ENCODE results near the gene CDK16.

CDK16 gene

DNA sequence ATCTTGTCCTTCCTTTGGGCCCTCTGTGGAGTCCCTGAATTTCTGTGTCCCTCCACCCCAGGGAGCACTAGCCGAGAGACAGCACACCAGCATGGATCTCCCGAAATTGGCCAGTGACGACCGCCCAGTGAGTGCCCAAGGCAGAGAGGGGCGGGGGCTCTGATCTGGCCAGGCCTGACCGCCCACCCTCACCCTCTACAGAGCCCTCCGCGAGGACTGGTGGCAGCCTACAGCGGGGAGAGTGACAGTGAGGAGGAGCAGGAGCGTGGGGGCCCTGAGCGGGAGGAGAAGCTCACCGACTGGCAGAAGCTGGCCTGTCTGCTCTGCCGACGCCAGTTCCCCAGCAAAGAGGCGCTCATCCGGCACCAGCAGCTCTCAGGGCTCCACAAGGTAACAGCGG, 33.2 kb upstream of the CDK16 start:
- DNase-seq (ENCODE audit: low read depth in 2 of 2): no peak

DNA sequence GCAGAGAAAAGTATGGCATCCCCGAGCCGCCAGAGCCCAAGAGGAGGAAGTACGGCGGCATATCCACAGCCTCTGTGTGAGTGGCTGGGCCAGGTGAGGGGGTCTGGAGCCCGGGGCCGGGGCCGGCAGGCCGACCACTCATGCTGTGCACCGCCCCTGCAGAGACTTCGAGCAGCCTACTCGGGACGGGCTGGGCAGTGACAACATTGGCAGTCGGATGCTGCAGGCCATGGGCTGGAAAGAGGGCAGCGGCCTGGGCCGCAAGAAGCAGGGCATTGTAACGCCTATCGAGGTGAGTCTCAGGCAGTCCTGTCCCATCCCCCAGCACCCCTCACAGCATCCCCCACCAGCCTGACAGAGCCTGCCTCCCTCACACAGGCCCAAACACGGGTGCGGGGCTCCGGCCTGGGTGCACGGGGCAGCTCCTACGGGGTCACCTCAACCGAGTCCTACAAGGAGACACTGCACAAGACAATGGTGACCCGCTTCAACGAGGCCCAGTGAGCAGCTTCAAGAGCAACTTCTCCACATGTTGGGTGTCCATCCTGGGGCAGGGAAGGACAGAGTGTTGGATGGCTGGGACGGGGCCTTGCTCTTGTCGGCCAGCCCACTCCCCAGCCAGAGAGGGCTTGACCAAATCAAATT, 32.3 kb upstream of the CDK16 start:
- no peak for DNase-seq (ENCODE audit: low read depth in 2 of 2)

DNA sequence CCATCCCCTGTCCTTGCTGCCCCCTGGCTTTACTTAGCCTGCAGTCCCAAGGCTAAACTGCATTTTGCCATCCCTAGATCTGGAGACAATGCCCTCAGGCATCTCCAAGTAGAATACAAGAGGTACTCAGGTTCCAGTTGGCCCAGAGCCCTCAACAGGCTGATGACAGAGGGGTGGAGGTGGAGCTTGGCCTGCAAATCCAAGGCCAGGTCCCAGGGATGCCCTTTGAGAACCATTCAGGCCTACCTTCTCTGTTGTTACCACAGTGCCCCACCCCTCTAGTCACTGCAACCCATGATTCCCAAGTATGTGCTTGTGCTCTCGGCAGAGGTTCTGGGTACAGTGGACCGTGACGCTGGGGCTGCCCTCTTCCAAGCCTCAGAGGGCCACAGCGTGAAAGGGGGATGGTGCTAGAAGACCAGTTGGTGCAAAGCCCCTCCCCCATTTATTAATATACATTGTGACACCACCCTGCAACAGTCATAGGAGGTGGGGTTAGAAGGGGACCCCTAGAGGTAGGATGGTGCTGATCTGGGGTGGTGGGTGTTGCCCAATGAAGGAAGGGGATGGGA, 31.3 kb upstream of the CDK16 start:
- no peak for DNase-seq (ENCODE audit: low read depth in 2 of 2)

DNA sequence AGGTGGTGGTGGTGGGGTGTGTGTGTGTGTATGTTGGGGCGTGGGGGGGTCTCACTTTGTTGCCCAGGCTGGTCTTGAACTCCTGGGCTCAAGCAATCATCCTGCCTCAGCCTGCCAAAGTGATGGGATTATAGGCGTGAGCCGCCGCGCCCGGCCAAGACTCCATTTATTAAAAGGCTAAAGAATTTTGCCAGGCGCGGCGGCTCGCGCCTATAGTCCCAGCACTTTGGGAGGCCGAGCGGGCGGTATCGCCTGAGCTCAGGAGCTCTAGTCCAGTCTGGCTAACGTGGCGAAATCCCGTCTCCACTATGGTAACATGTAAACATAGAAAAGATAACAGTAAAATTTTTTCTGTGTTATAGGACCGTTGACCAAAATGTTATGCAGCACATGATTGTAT, 28.6 kb upstream of the CDK16 start:
- DNase-seq (ENCODE audit: low read depth in 2 of 2): no peak

DNA sequence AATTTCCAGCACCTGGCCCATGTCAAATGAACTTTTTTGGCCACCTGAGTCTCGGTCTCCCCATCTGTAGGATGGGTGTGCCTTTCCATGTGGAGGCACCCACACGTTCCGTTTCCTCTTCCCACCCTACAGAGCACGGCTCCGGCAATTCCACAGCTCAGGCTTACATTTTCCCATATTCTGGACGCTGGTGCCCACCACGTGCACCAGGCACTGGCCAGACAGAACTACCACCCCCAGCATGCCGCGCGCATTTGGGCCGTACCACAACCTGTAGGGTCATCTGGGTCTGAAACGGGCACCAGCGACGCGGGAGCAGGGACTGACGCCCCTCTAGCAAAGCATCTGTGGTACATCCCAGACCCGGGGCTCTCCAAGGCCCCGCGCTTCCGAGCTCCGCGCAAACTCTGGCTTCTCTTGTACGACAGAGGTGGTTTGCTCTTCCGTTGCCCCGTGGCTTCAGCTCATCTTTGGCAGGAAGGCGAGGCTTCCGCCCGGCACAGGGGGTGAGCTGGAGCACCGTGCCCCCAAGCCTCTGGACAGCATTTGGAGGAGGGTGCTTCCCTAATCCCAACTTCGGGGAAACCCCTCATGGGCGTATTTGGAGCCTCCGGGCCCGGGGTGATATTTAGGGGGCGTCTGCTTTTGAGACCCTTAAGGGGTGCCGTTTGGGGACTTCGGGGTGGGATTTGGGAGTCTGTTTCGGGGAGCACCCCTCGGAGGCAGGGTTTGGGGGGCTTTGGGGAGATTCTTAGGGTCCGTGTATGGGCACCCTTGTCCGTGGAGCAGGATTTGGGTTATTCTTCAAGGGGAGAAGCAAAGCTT, 27.8 kb upstream of the CDK16 start:
- DNase-seq (ENCODE audit: low read depth in 2 of 2): peak; percentile 76 to 79

DNA sequence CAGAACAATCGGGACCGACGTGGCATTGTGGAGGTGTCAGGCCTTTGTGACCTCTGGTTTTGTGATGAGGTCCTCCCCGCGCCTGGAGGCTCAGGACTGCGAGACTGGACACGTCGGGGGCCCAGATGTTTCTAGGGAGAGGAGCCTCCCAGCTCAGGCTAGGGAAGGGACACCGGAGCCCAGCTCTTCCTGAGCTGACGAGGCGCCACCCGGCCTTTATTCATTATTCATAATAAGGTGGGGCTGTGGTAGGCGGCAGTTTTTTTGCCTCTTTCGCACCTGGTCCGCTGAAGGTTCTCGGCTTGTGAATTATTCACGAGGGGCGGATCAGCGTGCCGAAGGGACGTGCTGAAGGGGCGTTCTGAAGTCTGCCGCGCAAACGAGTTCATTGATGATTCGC, 27.1 kb upstream of the CDK16 start:
- DNase-seq (ENCODE audit: low read depth in 2 of 2): no peak

DNA sequence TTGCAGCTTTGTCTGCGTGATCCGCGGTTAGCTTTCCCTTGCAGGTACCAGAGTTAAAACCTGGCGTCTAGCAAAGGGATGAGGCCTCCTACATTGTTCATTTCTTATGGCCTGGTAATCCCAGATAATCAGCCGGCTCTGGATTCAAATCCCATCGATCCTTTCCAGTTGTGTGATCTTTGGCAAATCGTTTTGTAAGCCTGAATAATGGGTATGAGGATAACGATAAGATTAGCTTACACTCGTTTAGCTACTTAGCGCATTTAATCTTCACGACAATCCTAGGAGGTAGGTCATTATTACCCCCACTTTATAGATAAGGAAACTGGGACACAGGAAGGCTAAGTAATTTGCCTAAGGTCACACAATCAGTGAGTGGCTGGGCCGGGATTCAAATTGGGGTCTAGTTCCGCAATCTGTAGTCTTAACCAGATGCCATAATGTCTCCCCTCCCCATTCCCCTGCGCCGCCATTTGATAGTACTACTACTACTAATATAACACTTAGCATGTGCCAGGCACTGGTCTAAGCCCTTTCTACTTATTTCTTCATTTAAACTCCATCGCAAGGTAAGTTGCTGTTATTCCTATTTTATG, 26.6 kb upstream of the CDK16 start:
- no peak for DNase-seq (ENCODE audit: low read depth in 2 of 2)

DNA sequence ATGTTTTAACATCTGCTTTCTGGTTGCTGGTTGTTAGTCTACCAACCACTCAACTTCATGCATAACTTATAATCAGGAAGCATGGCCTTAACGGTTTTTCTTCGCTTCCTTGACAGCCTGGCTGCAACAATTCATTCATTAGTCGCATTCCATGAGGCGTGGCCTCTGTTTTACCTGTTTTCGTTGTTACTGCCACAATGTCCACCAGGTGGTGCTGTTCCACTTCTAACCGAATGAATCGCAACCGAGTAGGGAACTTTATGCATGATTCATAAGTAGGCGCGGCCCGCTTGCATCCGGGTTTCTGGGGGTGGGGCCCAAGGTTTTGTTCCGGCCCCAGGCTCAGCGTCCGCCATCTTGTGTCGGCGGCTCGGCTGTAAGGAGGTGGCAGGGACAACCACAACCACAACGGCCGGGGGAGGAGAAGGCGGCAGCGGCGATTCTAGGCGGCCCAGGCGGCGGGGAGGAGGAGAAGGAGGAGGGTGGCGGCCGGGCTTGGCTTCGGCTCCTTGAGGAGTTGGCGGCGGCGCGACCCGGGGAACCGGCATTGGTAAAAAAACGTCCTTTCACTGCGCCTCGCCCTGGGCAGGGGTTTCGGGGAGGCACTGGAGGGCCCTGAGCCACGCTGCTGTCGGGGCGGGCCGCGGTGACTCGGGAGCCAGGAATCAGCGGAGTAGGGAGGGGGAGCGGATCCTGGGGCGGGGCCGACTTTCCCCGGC, 24.8 kb upstream of the CDK16 start, which contains the start of gene UBA1:
Gene UBA1, plus strand, starts transcription at position 355 of the 719 bp plus-strand sequence. CDS start 4,974 bp downstream, outside the sequence.
- DNase-seq (ENCODE audit: low read depth in 2 of 2): peak; percentile 79

DNA sequence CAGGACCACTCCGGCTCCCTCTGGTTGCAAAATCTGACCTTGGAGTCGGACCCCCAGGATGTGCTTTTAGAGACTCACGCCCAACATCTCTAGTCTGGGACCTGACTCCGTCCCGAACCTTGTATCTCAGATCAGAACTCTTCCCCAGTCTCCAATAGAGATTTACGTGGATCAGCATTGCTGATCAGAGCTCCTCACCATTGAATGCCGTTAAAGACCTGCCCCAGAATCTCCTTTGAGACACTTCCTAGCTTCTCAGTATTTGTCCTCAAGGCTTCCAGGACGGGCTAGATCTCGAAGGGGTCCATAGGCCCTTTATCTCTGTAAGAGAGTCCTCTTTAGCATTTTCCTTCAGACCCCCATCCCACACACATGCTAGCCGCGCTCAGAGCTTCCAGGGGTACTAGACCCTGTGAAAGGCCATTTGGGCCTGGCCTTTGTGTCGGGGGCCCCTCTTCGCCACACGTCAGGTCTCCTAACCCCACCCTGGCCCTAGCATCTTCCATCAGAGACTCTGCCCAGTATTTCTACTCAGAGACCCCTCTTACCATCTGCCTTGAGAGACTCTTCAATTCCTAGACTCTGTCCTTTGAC, 24.2 kb upstream of the CDK16 start:
- DNase-seq (ENCODE audit: low read depth in 2 of 2): no peak

DNA sequence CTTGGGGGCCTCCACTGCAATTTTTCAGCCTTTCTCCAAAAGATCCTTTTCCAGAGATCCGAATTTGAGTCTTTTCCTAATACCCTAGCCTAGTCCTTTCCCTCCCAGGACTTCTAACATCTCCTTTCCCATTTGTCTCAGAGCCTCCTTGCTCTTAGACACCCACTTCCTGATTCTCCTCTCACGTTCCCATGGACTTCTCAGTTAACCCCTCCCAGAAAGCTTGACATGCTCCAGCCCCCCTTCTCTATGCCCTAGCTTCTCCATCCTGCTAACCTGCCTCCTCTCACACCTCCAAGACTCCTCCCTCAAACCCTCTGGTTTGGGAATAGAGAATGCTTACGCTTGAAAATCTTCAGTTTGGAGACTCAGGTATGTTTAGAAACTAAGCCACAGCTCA, 22.4 kb upstream of the CDK16 start:
- DNase-seq (ENCODE audit: low read depth in 2 of 2): no peak

DNA sequence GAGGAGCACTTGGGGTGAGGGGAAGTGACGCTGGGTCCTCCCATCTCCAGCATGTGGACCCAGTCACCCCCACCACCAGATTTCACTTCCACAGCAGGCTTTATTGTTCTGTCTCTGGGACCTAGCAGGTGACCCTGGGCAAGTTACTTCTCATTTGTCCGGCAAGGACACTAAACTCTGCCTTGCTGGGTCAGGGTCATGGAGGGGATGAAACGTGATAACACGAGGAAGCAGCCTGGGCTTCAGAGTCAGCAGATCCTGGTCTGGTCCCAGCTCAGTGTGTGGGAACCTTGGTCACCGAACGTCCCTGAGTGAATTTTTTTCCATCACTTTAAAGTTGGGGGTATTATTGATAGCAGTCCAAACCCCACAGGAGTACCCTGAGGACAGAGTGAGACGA, 21.0 kb upstream of the CDK16 start:
- DNase-seq (ENCODE audit: low read depth in 2 of 2): no peak

DNA sequence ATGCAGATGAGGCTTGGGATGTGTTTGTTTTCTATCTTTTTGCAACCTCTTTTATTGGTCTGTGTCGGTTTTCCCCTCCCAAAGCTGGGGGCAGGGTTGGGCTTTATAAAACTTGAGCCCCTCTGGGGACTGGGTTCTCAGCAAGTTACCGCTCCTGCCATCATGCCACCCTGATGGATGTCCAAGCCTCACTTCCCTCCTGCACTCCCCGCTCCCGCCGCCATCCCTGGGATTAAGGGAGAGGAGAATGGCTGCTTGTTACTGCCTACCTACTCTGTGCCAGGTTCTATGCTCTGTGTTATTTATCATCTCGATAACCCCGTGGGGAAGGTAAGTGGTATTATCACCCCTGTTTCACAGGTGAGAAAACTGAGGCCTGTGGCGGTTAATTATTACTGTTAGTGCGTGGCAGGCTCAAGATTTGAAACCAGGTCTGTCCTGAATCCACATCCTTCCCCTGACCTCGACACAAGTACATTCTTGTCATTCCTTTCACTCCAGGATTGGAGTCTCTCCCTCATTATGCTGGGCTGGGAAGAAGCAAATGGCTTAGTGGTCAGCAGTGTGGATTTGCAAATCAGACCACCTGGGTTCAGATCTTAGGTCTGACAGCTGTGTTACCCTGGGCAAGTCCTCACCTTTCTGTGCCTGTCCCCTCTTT, 20.3 kb upstream of the CDK16 start:
- DNase-seq (ENCODE audit: low read depth in 2 of 2): no peak

DNA sequence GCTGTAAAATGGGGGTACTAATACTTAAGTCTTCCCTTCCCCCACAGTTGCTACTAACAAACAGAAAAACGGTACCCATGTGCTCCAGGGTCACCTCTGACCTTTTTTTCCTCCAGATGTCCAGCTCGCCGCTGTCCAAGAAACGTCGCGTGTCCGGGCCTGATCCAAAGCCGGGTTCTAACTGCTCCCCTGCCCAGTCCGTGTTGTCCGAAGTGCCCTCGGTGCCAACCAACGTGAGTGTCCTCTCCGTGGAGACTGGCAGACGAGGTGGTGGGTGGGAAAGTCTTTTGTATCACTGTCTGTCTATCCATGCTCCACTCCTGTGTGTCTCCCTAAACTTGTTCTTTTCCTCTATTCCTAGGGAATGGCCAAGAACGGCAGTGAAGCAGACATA, 19.8 kb upstream of the CDK16 start:
- no peak for DNase-seq (ENCODE audit: low read depth in 2 of 2)

DNA sequence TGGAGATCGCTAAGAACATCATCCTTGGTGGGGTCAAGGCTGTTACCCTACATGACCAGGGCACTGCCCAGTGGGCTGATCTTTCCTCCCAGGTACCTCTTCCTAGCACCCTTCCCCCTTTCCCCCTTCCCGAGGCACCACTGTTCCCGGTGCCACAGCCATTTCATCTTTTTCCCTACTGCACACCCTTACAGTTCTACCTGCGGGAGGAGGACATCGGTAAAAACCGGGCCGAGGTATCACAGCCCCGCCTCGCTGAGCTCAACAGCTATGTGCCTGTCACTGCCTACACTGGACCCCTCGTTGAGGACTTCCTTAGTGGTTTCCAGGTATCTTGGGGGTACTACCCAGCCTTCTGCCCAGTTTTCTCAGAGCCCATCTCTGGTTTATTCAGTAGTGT, 19.2 kb upstream of the CDK16 start:
- DNase-seq (ENCODE audit: low read depth in 2 of 2): no peak

DNA sequence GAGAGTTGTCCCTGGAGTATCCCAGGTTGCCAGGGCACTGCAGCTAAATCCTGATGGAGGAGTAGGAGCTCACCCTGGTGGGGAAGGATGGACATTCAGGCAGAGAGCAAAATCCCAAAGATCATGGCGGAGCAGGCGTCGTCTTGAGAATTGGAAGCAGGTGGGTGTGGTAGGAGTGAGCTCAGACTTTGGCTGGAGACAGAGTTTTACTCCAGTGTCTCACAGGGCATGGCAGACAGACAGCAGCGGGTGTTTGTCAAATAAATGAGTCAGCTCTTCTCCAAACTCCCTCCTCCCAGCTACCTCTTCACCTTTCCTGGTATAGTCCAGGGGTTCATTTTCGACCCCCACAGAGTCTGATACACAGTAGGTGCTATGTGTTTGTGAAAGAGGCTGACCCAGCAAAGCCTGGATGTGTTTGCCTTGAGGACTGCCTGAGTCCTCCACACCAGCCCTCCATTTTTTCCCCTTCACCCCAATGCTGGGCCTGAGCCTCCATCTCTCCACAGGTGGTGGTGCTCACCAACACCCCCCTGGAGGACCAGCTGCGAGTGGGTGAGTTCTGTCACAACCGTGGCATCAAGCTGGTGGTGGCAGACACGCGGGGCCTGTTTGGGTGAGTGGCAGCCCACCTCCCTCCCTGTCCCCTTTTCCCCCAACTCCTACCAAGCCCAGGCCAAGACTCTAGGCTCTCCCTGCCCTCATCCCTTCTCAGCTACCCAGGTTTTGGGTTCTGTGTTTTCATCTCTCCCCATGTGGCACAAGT, 17.9 kb upstream of the CDK16 start:
- DNase-seq (ENCODE audit: low read depth in 2 of 2): no peak

DNA sequence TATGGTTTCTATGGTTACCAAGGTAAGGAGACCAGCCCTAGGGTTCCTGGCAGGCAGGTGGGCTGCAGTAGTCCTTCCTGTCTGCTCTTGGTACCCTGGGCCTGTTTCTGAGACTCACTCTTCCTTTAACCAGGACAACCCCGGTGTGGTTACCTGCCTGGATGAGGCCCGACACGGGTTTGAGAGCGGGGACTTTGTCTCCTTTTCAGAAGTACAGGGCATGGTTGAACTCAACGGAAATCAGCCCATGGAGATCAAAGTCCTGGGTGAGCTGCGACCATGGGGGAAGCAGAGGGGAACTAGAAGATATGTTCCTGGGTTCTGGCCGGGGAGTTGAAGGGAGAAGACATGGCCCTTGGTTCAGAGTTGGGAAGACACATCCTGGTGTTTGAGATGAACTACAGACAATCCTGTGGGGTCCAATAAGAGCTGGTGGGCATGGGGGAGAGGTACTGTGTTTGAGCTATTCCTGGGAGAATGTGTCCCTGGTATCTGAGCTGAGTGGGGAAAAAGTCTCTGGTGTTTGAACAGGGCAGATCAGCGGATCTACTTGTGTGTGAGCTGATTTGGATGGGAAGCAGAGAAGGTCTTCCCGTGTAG, 17.0 kb upstream of the CDK16 start:
- no peak for DNase-seq (ENCODE audit: low read depth in 2 of 2)

DNA sequence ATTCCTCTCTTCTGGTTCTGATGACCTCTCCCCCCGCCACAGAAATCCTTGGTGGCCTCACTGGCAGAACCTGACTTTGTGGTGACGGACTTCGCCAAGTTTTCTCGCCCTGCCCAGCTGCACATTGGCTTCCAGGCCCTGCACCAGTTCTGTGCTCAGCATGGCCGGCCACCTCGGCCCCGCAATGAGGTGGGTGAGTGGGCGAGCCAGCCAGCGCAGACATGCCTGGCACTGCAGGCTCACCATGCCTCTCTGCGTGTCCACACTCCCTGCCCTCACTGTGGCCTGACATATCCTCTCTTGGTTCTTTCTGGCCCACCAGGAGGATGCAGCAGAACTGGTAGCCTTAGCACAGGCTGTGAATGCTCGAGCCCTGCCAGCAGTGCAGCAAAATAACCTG, 16.2 kb upstream of the CDK16 start:
- DNase-seq (ENCODE audit: low read depth in 2 of 2): no peak

DNA sequence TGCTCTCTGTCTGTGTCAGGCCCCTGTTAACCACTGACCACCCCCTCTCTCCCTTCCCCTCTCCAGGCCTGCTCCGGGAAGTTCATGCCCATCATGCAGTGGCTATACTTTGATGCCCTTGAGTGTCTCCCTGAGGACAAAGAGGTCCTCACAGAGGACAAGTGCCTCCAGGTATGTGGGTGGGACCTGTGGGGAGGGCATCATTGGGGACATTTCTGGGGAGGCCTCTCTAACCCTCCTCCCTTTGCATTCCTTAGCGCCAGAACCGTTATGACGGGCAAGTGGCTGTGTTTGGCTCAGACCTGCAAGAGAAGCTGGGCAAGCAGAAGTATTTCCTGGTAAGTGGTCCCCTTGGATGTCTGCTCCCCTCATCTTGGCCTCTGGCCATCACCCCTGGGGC, 15.6 kb upstream of the CDK16 start:
- DNase-seq (ENCODE audit: low read depth in 2 of 2): no peak

DNA sequence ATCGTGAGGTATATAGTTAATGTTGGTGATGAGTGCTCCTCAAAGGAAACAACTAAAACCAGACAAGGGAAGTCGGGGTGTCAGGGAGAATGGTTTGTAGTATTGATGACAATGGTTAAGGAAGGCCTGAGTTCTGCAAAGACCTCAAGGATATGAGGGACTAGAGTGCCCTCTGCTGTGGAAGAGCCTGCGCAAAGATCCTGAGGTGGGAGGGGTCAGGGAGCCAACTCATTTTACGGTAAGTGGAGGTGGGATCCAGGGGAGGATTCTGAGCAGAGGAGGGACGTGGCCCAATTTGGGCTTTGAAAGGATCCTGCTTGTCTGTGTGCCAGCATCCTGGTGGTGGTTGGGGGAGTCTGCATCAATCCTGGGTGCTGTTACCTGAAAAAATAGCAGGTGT, 13.5 kb upstream of the CDK16 start:
- no peak for DNase-seq (ENCODE audit: low read depth in 2 of 2)

DNA sequence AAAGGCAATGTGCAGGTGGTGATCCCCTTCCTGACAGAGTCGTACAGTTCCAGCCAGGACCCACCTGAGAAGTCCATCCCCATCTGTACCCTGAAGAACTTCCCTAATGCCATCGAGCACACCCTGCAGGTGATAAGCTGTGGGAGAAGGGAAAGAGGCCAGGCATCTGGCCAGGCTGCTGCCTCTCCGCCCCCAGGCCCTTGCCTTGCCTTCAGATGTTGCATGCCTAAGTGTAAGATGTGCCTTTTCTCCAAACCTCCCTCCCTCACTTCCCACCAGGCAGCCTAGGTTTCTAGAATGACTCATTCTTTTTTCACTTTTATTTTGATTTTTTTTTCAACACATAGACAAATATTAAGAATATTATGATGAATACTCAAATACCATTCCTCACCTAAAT, 12.2 kb upstream of the CDK16 start:
- no peak for DNase-seq (ENCODE audit: low read depth in 2 of 2)
